NCI-H187 (cell line): Measurements from ENCODE around the gene OTOR.

ENCODE experiments used
- DNase-seq, 2 experiments: peaks; one replicate each; lab custom pipeline; 2025; lab: John Stamatoyannopoulos, UW

The OTOR gene

GRCh38 chr20:16749573-16749972, 1.4 kb downstream of the OTOR start:
- DNase-seq: no peak

GRCh38 chr20:16752082-16752481, 3.9 kb downstream of the OTOR start:
- no peak for DNase-seq

GRCh38 chr20:16752901-16753300, 4.7 kb downstream of the OTOR start:
- DNase-seq: no peak

GRCh38 chr20:16758454-16759180, 10.5 kb downstream of the OTOR start:
- DNase-seq: no peak

- DNase-seq: no peak
Measured at GRCh38 chr20:16759181-16759563, 11.0 kb downstream of the OTOR start.

- no peak for DNase-seq
Measured at GRCh38 chr20:16760431-16761304, 12.5 kb downstream of the OTOR start.

GRCh38 chr20:16761305-16761829, 13.2 kb downstream of the OTOR start:
- DNase-seq: peak in 1 of 2 experiments; percentile 12

- DNase-seq: no peak
Measured at GRCh38 chr20:16764560-16764959, 16.4 kb downstream of the OTOR start.

- no peak for DNase-seq
Measured at GRCh38 chr20:16771213-16771612, 23.1 kb downstream of the OTOR start.

GRCh38 chr20:16775961-16776360, 27.8 kb downstream of the OTOR start:
- no peak for DNase-seq

GRCh38 chr20:16777126-16777525, 29.0 kb downstream of the OTOR start:
- no peak for DNase-seq

GRCh38 chr20:16778159-16778558, 30.0 kb downstream of the OTOR start:
- no peak for DNase-seq

- DNase-seq: no peak
Measured at GRCh38 chr20:16781496-16781895, 33.3 kb downstream of the OTOR start.

- DNase-seq: no peak
Measured at GRCh38 chr20:16785226-16785625, 37.1 kb downstream of the OTOR start.
